Activated CD8-positive, alpha-beta memory T cell treated with anti-CD3 and anti-CD28 coated beads, Interleukin-2, amount 50 U/mL, for 1 hour (primary cell): Measurements from ENCODE around the gene ACER3.
A peak's percentile ranks its signal among the peaks of the same experiment; 100 is the strongest.
"Not testable (repeated sequence)": the region's sequence is repeated elsewhere in the genome, so short reads cannot be mapped to it uniquely, and the experiment has no call there.

ENCODE experiments used
- DNase-seq: peaks from one replicate; pipeline ENCODE4 v3.0.0-alpha.2; 2020; ENCODE audit errors: extremely low read depth

Gene ACER3

DNA sequence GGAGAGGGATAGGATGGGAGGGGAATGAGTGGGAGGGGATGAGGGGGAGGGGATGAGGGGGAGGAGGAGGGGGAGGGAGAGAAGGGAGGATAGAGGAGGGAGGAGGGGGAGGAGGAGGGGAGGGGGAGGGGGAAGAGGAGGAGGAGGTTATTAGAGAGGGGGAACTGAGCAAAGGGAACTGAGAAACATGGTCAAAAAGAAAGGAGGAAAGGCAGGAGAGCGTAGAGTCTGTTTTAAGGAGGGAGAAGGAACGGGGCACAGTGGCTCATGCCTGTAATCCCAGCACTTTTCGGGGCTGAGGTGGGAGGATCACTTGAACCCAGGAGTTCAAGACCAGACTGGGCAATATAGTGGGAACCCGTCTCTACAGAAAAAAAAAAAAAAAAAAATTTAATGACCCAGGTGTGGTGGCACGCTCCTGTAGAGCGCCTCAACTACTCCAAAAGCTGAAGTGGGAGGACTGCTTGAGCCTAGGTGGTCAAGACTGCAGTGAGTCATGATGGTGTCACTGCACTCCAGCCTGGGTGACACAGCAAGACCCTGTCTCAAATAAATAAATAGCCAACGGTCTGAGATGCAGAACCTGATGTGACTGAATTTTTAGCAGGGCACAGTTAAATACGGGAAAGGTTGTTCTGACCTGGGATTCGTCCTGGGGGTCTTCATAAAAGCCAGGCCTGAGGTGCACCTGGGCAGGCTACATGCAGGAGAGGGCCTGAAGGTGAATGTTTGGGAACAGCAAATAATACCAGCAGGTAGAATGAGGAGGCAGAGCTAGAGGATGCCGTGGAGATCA lies 177.5 kb downstream of the ACER3 start:
- DNase-seq = no peak

DNA sequence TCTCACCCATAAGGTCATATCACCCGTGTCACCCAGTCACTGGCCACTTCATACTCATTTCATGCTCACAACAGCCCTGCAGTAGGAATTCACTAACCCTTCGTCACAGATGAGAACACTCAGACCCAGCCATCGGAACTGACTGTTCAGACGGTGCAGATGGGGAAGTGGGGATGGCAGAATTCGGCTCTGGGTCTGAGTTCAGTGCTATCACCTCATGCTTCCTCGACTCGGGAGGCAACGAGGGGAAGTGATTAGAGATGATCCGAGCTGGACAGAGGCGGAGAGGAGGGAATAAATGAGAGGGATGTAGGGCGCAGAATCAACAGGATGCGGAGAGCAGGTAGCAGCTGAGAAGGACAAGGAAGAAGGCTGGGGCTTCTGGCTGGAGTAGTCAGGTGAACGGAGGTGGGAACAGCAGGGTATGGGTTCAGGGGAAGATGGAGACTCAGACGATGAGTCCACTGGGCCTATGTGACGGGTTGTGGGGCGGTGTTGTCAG lies 178.2 kb downstream of the ACER3 start:
- no peak for DNase-seq

DNA sequence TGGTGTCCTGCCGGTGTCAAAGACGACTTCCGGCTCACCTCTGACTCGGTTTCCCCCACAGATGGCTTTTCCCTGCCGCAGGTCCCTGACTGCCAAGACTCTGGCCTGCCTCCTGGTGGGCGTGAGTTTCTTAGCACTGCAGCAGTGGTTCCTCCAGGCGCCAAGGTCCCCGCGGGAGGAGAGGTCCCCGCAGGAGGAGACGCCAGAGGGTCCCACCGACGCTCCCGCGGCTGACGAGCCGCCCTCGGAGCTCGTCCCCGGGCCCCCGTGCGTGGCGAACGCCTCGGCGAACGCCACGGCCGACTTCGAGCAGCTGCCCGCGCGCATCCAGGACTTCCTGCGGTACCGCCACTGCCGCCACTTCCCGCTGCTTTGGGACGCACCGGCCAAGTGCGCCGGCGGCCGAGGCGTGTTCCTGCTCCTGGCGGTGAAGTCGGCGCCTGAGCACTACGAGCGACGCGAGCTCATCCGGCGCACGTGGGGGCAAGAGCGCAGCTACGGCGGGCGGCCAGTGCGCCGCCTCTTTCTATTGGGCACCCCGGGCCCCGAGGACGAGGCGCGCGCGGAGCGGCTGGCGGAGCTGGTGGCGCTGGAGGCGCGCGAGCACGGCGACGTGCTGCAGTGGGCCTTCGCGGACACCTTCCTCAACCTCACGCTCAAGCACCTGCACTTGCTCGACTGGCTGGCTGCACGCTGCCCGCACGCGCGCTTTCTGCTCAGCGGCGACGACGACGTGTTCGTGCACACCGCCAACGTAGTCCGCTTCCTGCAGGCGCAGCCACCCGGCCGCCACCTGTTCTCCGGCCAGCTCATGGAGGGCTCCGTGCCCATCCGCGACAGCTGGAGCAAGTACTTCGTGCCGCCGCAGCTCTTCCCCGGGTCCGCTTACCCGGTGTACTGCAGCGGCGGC lies 179.0 kb downstream of the ACER3 start:
- DNase-seq = no peak

DNA sequence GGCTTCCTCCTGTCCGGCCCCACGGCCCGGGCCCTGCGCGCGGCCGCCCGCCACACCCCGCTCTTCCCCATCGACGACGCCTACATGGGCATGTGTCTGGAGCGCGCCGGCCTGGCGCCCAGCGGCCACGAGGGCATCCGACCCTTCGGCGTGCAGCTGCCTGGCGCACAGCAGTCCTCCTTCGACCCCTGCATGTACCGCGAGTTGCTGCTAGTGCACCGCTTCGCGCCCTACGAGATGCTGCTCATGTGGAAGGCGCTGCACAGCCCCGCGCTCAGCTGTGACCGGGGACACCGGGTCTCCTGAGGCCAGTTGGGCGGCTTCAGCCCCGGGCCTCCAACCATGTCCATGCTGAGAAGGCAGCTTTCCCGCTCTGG lies 179.7 kb downstream of the ACER3 start:
- no peak for DNase-seq

DNA sequence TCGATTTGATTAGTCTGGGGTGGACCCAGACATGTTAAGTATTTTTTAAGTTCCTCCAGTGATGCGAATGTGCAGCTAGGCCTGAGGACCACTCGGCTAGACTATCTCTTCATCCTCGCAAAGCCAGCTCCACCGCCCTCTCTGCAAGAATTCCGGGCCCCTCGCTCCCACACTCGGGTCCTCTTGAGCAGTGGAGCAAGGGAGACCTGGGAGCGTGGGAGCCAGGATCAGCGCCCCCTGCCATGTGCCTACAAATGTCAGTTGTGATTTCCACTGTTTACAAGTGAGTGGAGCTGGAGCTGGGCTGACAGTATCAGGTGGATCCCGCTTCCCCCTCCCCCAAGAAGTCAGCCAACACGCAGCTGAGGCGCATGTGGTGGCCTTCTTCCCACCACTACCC lies 180.2 kb downstream of the ACER3 start:
- DNase-seq = no peak

DNA sequence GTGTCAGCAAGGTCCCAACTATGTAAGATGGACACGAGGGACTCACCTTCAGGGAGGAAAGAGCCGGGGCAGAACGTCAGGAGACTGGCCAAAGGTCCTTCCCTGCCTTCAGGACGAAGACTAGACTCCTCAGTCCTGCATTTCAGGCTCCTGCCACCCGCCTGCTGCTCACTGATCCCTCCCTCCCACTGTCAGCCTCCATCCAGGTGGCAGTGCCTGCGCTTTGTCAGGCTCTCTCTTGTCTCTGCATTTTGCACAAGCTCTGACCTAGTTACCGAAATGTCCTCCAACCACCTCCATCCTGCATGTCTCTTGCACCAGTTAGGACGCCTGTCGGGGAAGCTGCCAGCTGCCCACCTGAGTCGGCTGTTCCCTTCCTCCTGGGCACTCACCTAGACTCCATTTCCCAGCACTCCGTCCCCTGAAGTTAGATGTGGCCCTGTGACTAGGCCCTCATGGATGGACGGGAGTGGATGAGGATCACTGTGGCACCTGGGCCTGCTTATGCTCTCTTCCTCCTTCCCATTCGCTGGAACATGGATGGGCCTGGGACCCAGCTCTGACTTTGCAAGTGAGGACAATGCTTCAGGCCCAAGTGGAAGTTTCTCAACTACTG lies 181.5 kb downstream of the ACER3 start:
- DNase-seq = no peak

DNA sequence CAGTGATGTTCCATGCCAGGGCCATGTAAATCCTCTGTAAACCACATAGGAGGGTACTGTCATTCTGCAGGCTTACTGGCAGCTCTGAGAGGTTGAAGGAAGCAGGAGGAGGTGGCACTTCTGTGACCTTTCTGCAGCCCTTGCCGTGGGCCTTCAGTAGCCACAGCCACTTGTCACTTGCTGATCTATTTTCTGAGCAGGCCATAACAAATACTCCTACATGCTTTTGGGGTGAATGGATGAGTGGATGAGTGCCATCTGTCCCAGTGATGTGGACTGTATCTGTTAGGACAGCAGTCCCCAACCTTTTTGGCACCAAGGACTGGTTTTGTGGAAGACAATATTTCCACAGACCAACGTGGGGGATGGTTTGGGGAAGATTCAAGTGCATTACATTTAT lies 183.6 kb downstream of the ACER3 start:
- no peak for DNase-seq

DNA sequence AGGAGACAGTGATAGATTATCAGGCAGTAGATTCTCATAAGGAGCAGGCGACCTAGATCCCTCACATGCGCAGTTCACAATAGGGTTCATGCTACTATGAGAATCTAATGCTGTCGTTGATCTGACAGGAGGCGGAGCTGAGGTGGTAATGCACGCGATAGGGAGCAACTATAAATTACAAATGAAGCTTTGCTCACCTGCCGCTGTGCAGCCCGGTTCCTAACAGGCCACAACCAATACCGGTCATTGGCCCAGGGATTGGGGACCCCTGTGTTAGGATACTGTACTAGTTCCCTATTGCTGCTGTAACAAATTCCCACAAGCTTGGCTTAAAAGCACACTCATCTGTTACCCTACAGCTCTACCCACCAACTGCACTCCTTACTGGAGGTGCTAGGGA lies 184.2 kb downstream of the ACER3 start:
- DNase-seq = no peak

DNA sequence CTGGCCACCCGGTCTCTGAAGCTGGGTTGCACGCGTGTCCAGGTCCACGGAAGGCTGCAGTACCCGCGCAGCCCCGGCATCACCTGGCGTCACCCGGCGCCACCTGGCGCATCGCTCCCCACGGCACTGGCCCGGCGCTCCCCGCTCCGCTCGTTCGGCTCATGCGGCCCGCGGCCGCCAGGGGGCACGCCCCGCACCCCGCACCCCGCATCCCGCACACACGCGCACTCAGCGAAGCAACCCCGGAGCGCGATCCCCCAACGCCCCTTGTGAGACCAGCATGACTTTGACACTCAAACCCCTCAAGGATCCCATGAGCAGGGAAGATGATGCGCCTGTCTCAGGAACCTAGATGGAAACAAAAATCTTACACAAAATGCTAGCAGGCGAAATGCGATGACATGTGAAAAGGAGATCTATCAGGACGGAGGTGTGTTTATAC lies 185.4 kb downstream of the ACER3 start:
- DNase-seq = no peak

DNA sequence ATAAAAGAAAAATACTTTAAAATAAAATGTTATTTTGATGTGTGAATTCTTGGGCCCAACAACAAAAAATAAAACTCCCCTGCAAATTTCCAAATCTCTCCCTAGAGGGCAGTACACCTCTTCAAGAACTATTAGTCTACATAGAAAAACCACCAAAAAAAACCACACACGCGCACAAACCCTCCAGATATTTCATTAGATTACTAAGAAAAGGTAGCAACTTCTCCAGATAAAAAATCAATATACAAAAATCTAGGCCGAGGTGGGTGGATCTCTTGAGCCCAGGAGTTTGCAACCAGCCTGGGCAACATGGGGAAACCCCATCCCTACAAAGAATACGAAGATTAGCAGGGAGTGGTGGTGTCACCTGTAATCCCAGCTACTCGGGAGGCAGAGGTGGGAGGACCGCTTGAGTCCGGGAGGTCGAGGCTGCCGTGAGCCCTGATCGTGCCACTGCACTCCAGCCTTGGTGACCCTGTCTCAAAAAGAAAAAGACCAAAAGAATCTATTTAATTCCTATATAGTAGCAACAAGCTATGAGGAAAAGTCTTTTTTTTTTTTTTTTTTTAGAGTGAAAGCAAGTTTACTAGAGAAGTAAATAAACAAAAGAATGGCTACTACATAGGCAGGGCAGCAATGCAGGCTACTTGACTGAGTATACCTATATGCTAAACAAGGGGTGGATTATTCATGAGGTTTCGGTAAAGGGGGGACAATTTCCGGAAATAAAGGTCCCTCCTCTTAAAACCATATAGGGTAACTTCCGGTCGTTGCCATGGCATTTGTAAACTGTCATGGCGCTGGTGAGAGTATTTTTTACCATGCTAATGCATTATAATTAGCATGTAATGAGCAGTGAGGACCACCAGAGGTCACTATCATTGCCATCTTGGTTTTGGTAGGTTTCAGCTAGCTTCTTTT lies 186.5 kb downstream of the ACER3 start:
- DNase-seq = peak; percentile 73

DNA sequence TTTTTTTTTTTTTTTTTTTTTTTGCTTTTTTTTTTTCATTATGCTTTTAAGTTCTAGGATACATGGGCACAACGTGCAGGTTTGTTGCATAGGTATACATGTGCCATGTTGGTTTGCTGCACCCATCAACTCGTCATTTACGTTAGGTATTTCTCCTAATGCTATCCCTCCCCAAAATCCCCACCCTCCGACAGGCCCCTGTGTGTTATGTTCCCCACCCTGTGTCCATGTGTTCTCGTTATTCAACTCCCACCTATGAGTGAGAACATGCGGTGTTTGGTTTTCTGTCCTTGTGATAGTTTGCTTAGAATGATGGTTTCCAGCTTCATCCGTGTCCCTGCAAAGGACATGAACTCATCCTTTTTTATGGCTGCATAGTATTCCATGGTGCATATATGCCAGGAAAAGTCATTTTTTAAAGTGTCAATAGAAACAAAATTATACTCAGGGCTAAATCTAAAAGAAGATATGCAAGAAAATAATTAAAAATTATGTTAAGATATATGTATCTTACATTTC lies 187.3 kb downstream of the ACER3 start:
- not testable (repeated sequence) for DNase-seq

DNA sequence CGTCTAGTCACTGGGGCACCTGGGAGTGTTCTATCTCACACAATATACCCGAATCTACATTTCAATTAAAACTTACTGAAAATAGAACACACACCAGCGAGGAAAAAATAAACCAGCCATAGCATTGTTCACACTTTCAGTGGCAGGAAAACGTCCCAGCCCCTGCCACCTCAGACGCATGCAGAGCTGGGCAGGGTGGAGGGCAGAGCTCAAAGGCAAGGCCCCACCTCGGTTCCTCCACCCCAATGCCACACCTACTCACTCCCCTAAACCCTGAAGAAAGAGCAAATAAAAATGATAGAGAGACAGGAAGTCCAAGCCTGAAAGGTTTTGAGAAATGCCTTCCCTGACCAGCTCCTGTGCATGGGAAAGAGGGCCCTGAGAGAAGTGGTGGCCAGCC lies 188.3 kb downstream of the ACER3 start:
- no peak for DNase-seq

DNA sequence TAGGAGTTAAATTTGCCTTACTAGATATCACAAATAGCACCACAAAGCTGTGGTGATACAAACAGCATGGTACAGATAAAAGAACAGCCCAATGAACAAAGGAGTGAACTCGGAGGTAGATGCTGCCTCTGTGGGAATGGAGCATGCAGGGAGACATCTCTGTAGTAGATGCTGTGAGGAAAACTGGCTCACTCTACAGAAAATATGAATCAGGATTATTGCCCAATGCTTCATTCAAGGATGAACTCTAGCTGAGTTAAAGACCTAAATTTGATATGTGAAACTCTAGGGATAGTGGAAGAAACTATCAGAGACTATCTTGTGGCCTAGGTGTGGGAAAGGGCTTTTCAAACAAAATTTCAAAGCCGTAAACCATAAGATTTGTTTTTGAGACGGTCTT lies 190.8 kb downstream of the ACER3 start:
- no peak for DNase-seq

DNA sequence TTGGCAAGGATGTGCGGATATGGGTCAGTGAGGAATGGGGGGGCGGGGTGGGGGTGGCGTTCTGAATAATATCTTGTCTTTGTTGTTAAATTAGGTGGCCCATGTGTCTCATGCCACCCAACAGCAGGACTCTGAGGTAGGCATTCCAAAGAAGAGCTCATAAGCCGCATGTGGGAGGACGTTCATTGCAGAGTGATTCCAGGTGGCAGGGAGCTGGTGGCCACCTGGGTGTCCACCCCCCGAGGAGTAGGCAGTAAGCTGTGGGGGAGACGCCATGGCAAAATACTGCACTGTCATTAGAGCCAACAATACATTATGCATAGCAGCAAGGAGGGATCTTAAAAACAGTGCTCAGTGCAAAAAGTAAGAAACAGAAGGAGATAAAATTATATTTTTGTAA lies 191.8 kb downstream of the ACER3 start:
- DNase-seq = no peak

DNA sequence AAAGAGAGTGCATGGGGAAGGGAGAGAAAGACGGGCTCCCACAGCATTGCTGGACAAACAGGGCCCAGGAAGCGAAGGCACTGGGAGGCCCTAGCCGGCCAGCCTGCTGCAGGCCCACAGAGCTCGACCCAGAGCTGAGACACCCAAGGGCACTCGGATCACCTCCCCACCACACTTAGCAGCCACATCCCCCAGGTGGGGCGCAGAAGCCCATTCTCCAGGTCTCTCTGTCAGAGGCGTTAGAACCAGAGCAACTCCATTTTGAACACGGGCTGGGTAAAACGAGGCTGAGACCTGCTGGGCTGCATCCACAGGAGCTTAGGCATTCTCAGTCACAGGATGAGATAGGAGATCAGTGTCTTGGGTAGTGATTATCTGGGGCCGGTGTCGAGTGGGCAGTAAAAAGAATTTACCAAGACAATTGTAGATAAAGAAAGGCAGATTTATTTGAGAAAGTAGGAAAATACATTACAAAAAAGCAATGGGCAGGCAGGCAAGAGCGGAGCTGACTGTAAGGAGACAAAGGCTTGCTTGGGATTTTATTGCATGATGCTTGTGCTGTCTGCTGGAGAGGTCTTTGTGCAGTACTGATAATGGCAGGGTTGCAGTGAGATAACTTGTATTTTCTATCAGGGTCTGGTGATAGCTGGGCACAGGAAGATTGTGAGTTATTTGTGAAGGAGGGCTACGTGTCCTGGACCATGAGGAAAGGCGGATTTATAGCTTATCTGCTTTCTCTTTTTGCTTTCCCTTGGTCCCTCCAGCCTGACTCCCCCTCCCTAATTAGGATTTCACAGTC lies 192.7 kb downstream of the ACER3 start:
- DNase-seq = no peak

DNA sequence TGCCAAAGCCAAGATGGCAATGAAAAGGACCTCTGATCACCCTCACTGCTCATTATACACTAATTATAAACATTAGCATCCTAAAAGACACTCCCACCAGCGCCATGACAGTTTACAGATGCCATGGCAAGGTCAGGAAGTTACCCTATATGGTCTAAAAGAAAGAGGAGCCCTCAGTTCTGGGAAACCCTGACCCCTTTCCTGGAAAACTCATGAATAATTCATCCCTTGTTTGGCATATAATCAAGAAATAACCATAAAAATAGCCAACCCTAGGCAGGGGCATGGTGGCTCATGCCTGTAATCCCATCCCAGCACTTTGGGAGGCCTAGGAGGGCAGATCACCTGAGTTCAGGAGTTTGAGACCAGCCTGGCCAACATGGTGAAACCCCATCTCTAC lies 193.4 kb downstream of the ACER3 start:
- no peak for DNase-seq

DNA sequence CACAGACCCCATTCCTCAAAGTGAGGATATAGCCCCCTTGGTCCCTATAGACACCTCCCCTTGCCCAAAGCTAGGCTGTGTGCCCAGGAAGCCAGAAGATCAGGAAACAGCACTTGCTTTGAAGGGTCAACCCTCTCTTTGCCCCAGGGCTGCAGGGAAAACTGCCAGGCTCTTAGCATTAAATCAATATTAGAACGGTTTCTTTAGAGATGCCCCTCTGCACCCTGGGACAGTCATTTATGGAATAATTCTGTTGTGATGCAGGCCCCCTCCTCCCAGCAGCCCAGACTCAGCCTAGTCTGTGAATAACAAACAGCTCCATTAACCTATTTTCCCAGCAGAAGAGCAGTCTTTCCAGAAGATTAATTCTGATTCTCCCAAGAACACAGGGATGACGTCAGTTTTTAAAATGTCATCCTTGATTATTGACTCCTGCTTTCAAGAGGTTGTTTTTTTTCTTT lies 194.4 kb downstream of the ACER3 start:
- DNase-seq = no peak

DNA sequence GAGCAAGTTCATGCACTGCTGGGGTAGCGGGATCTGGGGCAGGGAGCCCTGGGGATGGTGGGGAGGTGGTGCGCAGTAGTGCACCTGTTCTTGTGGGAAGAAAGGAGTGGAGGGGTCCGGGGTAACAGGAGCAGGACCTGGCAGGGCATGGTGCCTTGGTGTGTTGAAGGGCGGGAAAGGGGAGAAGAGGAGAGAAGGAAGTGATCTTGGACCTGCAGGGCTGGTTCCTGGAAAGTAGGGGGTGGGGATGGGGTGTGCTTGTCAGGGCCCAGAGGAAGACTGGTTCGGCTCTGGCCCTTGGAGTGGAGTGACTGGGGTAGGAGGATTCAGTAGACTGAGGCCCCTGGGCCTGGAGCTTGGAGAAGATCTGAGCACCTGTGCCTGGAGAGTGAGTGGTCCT lies 195.2 kb downstream of the ACER3 start:
- DNase-seq = no peak

DNA sequence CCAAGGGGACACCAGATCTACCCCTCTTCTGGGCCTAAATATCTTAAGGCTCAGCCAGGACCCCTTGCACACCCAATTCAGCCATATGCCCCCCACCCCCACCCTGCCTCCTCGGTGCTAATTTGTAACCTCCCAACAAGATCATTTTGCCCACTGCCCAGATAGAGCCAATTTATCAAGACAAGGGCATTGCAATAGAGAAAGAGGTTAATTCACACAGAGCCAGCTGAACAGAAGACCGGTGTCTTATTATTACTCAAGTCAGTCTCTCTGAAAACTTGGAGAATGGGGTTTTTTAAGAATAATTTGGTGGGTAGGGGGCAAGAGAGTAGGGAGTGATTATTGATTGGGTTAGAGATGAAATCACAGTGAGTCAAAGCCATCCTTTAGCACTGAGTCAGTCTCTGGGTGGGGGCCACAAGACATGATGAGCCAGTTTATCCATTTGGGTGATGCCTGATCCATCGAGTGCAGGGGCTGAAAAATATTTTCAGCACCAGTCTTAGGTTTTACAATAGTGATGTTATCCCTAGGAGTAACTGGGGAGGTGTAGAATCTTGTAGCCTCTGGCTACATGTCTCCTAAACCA lies 196.2 kb downstream of the ACER3 start:
- DNase-seq = no peak
